OCI-LY3 (cell line): ENCODE results near the gene OPN4.

Experiments
- H2AFZ ChIP-seq: fragments of 200-600, 300-600 bp; shearing (Covaris generic); 2 replicates; pipeline ENCODE4 v1.6.0; 2014; ENCODE audit warnings: antibody characterized with exemption, low read depth, low read length
- H3K27ac ChIP-seq: fragments of 200-600, 300-600 bp; sonication (generic); 2 replicates; pipeline ENCODE4 v1.5.1; 2014; ENCODE audit warnings: mild to moderate bottlenecking, low read length, moderate library complexity, mixed read lengths
- H3K27me3 ChIP-seq: fragments of 200-600, 300-600 bp; sonication (generic); 2 replicates; pipeline ENCODE4 v1.6.1; 2014; ENCODE audit warnings: low read depth, low read length, mixed read lengths
- H3K36me3 ChIP-seq: fragments of 200-600, 300-600 bp; sonication (generic); replicated peaks from 2 replicates; pipeline ENCODE3; 2014; ENCODE audit warnings: low read depth, low read length, mixed read lengths
- H3K4me1 ChIP-seq: fragments of 300-600, 200-600 bp; sonication (generic); 2 replicates; pipeline ENCODE4 v1.6.1; 2014; ENCODE audit warnings: low read length, mixed read lengths
- H3K4me2 ChIP-seq: fragments of 200-600, 300-600 bp; sonication (generic); 2 replicates; pipeline ENCODE4 v1.6.1; 2014; ENCODE audit warnings: low read length, mixed read lengths
- H3K4me3 ChIP-seq: fragments of 300-600, 200-600 bp; sonication (generic); 2 replicates; pipeline ENCODE4 v1.5.1; 2014; ENCODE audit warnings: antibody characterized with exemption, mild to moderate bottlenecking, low read length, moderate library complexity
- H3K79me2 ChIP-seq: fragments of 300-600, 200-600 bp; shearing (Covaris generic); 2 replicates; pipeline ENCODE4 v1.6.1; 2014; ENCODE audit warnings: mild to moderate bottlenecking, low read length, mixed read lengths
- H3K9ac ChIP-seq: fragments of 300-600, 200-600 bp; shearing (Covaris generic); 2 replicates; pipeline ENCODE4 v1.6.0; 2014; ENCODE audit warnings: mild to moderate bottlenecking, low read length, moderate library complexity
- H3K9me3 ChIP-seq: fragments of 200-600, 300-600 bp; shearing (Covaris generic); 2 replicates; pipeline ENCODE4 v1.6.1; 2014; ENCODE audit warnings: low read length, mixed read lengths; ENCODE audit not compliant: insufficient read depth
- H4K20me1 ChIP-seq: fragments of 200-600, 300-600 bp; sonication (generic); 2 replicates; pipeline ENCODE4 v1.6.1; 2016; ENCODE audit warnings: low read length, mixed read lengths; ENCODE audit not compliant: insufficient read depth
- CTCF ChIP-seq: fragments of 200-600, 300-600 bp; sonication (generic); IDR thresholded peaks from 2 replicates; pipeline ENCODE4 v1.5.1; 2014; ENCODE audit warnings: antibody characterized with exemption, low read length, low read depth
- EZH2phosphoT487 ChIP-seq: fragments of 200-600 bp; shearing (Covaris generic); IDR thresholded peaks from 2 replicates; pipeline ENCODE4 v1.6.1; 2018; ENCODE audit warnings: antibody characterized with exemption, mixed run types, low read depth

The OPN4 gene

DNA sequence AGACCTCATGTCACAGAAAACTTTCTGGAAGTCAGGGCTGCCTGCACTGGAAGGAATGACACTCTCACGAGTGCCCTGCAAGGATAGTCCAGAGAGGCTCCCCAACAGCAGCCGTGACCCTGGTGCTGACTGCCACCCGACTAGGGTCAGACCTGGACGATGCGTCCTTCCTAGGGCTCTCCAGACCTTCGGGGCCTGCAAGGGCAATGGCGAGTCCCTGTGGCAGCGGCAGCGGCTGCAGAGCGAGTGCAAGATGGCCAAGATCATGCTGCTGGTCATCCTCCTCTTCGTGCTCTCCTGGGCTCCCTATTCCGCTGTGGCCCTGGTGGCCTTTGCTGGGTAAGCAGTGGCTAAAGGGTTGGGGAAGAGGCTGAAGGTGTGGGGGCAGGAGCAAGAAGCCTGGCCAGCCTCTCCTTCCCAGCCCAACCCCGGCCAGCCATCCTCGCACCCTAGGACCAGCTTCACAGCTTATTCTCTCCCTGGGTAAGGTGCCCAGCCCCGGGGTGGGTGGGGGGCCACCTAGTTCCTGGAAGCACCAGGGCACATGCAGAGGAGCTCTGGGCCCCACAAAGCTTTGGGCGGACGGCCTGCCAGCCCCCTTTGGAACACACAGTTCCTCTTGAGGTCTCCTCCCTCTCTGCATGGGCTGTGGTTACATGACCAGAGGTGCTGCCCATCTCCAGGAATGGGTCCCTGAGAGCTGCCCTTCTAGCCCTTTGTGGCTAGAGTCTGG, 5.5 kb downstream of the OPN4 start:
- Histone ChIP-seq H3K9me3 (no peaks in the 10 kb centered on the region), H3K9ac (no peak overlapping the region), H3K4me3 (no peak overlapping the region), H3K4me2 (no peak overlapping the region), H3K79me2 (no peaks in the 10 kb centered on the region), H3K27me3 (no peaks in the 10 kb centered on the region), H3K36me3 (no peaks in the 10 kb centered on the region), H4K20me1 (no peaks in the 10 kb centered on the region), H2AFZ (no peak overlapping the region), H3K27ac (no peak overlapping the region), H3K4me1 (no peaks in the 10 kb centered on the region)
- TF ChIP-seq EZH2phosphoT487 (no peak), CTCF (no peak)

DNA sequence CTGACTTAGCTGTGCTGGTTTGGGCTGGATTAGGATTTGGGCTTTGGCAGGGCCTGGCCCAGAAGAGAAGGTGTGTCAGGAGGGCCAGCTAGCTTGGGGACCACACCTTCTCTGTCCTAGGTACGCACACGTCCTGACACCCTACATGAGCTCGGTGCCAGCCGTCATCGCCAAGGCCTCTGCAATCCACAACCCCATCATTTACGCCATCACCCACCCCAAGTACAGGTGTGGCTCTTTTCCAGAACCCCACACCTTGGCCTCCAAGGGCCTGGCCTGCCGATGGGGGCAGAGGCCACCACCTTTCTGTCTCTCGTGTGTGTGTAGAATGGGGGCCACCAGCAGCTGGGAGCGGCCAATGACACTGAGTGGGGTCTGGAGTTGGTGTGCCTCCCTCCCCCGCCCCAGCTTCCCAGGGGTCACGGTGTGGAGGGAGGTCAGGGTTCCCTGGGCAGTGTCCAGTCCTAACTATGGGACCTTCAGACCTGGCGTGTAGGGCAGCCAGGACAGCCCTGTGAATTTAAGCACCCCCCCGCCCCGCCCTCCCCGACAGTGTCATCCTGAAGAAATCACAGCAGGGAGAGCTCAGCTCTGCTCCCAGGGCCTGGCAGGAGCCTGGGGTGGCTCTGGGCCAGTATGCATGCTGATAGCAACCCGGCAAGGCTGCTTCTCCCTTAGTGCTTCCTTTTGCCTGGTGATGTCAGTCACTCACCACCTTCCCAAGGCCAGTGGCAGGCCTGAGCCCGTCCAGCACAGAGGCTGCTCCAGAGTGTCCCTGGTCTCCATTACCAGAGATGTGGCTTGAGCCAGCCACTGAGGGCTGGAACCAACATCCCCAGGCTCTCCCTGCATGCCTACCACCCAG, 7.0 kb downstream of the OPN4 start:
- Histone ChIP-seq H3K4me1 (no peaks in the 10 kb centered on the region), H3K9ac (no peak overlapping the region), H3K27me3 (no peaks in the 10 kb centered on the region), H3K9me3 (no peaks in the 10 kb centered on the region), H3K36me3 (no peaks in the 10 kb centered on the region), H3K27ac (no peak overlapping the region), H3K79me2 (no peaks in the 10 kb centered on the region), H3K4me3 (no peak overlapping the region), H2AFZ (no peak overlapping the region), H3K4me2 (no peak overlapping the region), H4K20me1 (no peaks in the 10 kb centered on the region)
- TF ChIP-seq EZH2phosphoT487 (no peak), CTCF (no peak)

- H3K27ac ChIP-seq: no peak overlapping the region
- TF ChIP-seq CTCF (no peak), EZH2phosphoT487 (no peak)
- H3K4me3 ChIP-seq: no peak overlapping the region
- H3K9me3 ChIP-seq: no peaks in the 10 kb centered on the region
- no peak overlapping the region for H3K4me2 ChIP-seq
- no peaks in the 10 kb centered on the region for H3K79me2 ChIP-seq
- H3K9ac ChIP-seq: no peak overlapping the region
- H4K20me1 ChIP-seq: no peaks in the 10 kb centered on the region
- H3K27me3 ChIP-seq: no peaks in the 10 kb centered on the region
- no peaks in the 10 kb centered on the region for H3K4me1 ChIP-seq
- no peak overlapping the region for H2AFZ ChIP-seq
- no peaks in the 10 kb centered on the region for H3K36me3 ChIP-seq
These were observed 8.1 kb downstream of the OPN4 start for GRCh38 chr10:86662186-86663045.

GRCh38 chr10:86663046-86663345, 8.6 kb downstream of the OPN4 start:
- H3K9me3 ChIP-seq: no peaks in the 10 kb centered on the region
- H3K4me3 ChIP-seq: no peak overlapping the region
- H3K9ac ChIP-seq: no peak overlapping the region
- no peak overlapping the region for H3K4me2 ChIP-seq
- H2AFZ ChIP-seq: no peak overlapping the region
- H3K4me1 ChIP-seq: no peaks in the 10 kb centered on the region
- no peaks in the 10 kb centered on the region for H3K27me3 ChIP-seq
- H3K79me2 ChIP-seq: no peaks in the 10 kb centered on the region
- TF ChIP-seq CTCF: no peak
- no peak for TF ChIP-seq EZH2phosphoT487
- H3K27ac ChIP-seq: no peak overlapping the region
- no peaks in the 10 kb centered on the region for H4K20me1 ChIP-seq
- H3K36me3 ChIP-seq: no peaks in the 10 kb centered on the region
